GM23248 (cell line): ENCODE measurements around the gene PABPN1L.

Experiments used
- EZH2 ChIP-seq: fragments of 200-600 bp; sonication (generic); IDR thresholded peaks from 2 replicates; pipeline ENCODE4 v1.6.1; 2018; ENCODE audit warnings: antibody characterized with exemption, mild to moderate bottlenecking; ENCODE audit not compliant: insufficient read depth, poor library complexity, severe bottlenecking
- EZH2phosphoT487 ChIP-seq: fragments of 200-600 bp; sonication (generic); IDR thresholded peaks from 2 replicates; pipeline ENCODE4 v1.6.1; 2018; ENCODE audit warnings: antibody characterized with exemption, moderate library complexity, mild to moderate bottlenecking, low read depth; ENCODE audit not compliant: insufficient read depth

DNA sequence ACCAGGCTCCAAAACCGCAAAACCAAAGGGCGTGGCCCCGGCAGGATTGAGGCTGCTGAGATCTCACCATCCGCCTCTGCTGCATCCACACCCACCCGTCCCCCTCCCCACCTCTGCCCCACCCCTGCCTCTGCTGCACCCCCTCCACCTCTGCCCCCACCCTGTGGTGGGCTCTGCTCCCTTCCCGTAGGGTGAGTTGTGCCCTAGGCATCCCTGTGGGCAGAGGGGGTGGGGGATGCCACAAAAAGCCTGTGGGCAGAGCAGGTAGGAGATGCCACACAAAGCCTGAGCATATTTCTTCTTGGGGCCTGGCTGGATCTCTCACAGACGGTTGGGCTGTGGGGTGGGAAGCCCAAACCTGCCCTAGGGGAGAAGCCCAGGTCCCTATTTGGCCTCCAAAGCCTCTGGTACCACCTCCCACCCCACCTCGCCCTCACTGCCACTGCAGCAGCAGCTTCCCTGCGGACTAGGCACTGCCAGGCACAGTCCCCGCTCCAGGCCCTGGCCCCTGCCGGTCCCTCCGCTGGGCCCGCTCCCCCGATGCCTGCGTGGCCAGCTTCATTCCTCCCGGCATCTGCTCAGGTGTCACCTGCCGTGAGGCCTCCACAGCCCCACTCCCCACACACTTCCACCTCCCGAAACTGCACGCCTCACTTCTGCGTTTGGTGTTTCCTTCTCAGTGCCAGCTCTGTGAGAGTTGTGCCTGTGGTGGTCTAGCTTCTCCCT lies 11.3 kb upstream of the PABPN1L start:
- no peak for TF ChIP-seq EZH2
- TF ChIP-seq EZH2phosphoT487 = no peak
